Stimulated activated CD8-positive, alpha-beta memory T cell treated with anti-CD3 and anti-CD28 coated beads, Interleukin-12 subunit alpha, Interleukin-12 subunit beta, amount 100 ng/mL, for 24 hours (primary cell): ENCODE results near the gene FGD3.
"Not testable (repeated sequence)": the region's sequence is repeated elsewhere in the genome, so short reads cannot be mapped to it uniquely, and the experiment has no call there.

ENCODE experiments used
- DNase-seq: peaks from one replicate; pipeline ENCODE4 v3.0.0-alpha.2; 2020; ENCODE audit errors: extremely low read depth

FGD3 gene, protein sequence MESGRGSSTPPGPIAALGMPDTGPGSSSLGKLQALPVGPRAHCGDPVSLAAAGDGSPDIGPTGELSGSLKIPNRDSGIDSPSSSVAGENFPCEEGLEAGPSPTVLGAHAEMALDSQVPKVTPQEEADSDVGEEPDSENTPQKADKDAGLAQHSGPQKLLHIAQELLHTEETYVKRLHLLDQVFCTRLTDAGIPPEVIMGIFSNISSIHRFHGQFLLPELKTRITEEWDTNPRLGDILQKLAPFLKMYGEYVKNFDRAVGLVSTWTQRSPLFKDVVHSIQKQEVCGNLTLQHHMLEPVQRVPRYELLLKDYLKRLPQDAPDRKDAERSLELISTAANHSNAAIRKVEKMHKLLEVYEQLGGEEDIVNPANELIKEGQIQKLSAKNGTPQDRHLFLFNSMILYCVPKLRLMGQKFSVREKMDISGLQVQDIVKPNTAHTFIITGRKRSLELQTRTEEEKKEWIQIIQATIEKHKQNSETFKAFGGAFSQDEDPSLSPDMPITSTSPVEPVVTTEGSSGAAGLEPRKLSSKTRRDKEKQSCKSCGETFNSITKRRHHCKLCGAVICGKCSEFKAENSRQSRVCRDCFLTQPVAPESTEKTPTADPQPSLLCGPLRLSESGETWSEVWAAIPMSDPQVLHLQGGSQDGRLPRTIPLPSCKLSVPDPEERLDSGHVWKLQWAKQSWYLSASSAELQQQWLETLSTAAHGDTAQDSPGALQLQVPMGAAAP

DNA sequence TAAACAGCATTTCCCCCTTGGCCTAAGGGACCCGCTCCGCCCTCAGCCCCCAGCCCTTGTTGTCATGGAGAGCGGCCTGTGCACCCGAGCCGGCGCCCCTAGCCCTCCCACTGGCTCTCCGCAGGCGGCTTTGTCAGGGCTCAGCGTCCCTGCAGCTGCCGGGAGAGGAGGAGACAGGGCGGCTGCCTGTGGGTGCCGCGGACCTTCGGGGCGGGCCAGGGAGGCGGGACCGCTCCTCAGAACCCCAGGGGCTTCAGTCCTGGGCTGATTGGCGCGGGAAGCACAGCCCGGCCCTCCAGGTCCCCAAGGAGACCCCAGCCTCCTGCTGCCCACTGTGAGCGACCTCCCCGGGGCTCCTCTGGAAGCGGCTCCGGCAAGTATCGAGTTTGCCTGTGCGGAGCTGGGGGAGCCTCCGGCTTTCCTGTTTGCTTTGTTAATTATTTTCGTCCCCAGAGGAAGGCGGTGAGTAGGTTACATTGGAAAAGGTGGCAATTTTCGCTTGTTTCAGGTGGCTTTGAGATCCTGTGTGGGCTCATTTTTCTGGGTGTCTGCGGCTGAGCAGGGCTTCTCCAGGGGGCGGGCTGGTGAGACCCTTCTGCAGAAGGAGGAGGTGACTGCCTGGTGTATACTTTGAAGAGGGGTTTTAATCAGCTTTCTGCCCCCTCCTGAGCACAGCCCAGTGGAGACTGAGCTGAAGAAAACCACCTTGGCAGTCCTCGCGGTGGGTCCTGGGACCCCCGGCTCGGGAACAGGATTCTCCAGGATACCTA is at the start of gene FGD3:
FGD3 (plus strand) TSS at position 256 of the 770 bp plus-strand sequence. CDS start 28,734 bp downstream, outside the sequence.
- no peak for DNase-seq

DNA sequence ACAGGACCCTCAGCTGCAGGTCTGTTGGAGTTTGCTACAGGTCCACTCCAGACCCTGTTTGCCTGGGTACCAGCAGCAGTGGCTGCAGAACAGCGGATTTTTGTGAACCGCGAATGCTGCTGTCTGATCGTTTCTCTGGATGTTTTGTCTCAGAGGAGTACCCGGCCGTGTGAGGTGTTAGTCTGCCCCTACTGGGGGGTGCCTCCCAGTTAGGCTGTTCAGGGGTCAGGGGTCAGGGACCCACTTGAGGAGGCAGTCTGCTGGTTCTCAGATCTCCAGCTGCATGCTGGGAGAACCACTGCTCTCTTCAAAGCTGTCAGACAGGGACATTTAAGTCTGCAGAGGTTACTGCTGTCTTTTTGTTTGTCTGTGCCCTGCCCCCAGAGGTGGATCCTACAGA is 42.2 kb upstream of the FGD3 start:
- DNase-seq, result not testable (repeated sequence)

DNA sequence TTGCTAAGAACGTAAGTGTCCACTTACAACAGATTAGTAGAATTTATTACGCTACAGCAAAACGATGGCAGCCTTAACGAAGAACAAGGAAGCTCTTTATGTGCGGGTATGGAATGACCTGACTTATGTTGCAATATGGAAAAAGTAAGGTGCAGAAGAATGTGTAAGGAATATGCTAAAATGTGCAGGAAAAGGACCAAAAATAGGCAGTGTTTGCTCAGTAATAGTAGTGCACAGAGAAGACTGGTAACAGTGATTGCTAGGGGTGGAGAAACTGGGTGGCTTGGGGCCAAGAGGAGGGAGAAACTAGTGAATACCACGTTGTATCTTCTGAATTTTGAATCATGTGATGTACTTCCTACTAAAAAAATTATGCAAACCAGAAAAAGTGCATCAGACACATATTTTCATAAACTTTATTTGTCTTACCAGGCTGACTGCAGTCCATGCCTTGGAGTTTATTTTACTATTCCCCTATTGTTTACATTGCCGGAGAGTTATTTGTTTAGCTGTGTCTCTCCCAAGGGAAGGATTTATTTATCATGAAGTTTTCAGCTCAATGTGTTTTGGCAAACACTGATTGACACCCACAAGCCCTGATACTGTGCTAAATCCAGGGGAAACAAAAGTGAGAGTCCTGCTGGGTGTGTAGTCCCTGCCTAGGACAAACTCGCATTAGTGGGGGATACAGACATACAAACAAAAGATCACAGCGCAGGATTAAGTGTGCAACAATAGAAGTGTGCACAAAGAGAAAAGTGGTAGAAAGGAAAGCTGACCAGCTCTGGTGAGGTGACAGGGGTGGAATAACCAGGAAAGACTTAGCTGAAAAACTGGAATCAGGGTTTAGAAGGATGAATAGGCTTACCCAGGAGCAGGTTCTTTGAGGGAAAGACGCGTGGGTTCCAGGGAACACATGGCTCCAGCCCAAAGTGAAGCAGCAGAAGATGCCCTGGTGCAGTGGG is 35.5 kb upstream of the FGD3 start:
- DNase-seq, result no peak

- no peak for DNase-seq
These were observed 30.0 kb upstream of the FGD3 start for GRCh38 chr9:92917176-92917800.

DNA sequence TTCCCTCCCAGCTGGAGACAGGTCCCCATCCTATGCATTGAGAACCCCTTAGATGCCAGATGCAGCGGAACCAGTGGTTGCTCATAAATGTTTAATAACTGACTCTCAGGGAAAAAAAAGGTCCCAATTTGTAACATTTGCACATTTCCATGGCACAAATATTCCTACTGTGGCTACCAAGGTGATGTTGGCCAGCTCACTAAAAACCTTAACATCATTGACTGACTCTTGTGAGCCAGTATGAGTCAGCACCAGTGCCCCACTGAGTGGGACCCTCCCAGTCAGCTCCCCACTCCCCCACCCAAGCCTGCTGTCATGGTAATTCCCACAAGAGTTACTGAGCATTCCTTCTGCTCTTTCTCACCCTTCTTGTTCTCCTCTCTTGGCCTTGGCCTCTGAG is 26.9 kb upstream of the FGD3 start:
- no peak for DNase-seq

GRCh38 chr9:92931606-92932005 is 15.7 kb upstream of the FGD3 start:
- DNase-seq, result no peak

GRCh38 chr9:92934321-92934720 is 13.0 kb upstream of the FGD3 start:
- DNase-seq, result no peak

DNA sequence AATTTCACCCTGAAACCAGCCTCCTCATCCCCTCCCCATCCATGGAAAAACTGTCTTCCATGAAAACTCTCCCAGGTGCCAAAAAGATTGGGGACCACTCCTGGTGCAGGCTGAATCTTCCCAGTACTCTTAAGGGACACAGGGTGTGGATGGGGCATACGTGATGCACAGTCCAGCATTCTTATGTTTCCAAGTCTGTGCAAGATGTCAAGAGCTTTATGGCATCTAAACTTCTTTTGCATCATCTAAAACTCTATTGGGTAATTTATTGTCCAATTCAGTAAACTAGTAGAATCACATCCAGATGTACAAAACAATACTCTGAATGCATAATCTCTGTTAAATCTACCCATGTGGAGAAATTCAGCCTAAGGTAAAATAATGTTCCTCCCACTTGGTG is 9.3 kb upstream of the FGD3 start:
- no peak for DNase-seq

DNA sequence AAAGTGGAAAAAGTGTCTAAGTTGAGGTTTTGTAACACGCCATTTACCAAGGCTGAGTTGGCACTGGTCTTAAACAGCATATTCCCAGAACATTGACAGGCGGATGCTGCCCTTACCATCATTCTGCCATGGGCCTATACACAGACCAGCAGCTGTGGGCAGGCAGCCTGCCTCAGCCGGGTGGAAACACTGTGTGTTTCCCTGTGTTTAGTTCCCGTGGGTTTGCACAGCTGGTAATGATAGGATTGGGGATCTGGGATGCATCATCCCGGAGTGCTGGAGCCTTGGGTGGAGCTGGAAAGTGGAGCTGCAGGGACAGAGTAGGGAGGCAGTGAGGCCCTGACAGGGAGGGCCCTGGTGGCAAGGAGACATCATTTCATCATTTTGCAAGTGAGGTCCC is 5.5 kb upstream of the FGD3 start:
- no peak for DNase-seq

- DNase-seq, result no peak
These were observed 4.4 kb upstream of the FGD3 start for GRCh38 chr9:92942688-92943616.

DNA sequence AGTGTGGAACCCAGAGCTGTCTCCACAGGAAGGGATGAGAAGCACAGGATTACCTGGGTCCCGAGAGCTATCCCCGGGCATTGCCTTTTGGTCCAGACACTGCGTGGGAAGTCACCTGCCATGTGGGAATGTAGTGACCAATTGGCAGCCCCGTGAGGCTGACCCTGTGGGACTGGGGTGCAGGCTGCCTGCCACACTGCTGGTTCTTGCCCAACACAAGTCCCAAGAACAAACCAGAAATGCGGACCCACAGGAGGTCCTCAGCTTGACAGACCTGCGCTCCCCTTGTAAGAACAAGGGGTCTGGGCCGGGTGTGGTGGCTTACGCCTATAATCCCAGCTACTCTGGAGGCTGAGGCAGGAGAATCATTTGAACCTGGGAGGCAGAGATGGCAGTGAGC is 2.4 kb upstream of the FGD3 start:
- DNase-seq, result no peak

GRCh38 chr9:92945796-92946195 is 1.5 kb upstream of the FGD3 start:
- no peak for DNase-seq

DNA sequence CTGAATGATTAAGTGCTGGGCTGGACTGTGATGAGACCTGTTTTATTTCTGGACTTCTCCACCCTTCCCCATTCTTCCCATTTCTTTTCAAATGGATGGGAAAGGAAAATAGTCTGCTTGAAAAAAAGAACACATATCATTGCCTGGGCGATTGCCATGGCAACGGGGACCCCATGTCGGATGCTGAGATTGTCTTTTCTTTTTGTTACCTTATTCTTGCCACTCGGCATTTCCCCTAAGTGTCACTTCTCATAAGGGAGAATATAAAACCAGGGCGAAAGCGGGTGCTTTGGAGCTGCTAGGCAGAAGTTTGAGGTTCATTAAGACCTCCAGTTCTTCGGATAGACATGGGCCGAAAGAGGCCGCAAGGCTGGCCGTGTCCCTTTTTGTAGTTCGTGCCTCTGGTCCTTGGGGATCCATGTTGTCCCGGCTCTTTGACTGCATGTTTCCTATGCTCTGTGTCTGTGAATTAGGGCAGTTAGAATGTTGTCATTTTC is 763 bp downstream of the FGD3 start:
- no peak for DNase-seq

GRCh38 chr9:92948632-92949031 is 1.3 kb downstream of the FGD3 start:
- no peak for DNase-seq

GRCh38 chr9:92949266-92949982 is 2.1 kb downstream of the FGD3 start:
- DNase-seq, result no peak

DNA sequence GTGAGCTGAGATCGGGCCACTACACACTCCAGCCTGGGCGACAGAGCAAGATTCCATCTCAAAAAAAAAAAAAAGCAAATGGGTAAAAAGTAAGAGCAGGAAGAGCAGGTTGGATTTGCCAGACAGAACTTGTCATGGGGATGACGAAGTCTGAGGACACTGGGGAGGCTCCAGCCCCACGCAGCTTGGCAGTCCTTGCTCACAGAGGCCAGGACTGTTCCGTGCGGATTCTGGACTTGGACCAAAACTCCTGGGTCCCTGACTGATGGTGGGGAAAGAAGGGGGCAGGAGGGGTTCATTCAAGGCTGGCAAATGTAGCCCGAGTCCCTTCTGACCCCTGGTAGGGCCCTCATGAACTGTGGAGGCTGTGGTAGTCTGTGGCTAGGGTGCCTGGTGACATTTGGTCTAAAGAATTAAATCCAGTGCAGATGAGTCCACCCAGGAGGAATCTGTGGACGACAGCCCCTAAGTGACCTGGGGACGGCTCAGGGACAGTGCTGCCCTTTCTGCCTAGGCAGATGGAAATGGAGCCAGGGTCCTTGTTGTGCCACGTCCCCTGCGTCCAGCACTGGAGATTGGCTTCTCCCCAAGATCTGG is 3.1 kb downstream of the FGD3 start:
- no peak for DNase-seq

DNA sequence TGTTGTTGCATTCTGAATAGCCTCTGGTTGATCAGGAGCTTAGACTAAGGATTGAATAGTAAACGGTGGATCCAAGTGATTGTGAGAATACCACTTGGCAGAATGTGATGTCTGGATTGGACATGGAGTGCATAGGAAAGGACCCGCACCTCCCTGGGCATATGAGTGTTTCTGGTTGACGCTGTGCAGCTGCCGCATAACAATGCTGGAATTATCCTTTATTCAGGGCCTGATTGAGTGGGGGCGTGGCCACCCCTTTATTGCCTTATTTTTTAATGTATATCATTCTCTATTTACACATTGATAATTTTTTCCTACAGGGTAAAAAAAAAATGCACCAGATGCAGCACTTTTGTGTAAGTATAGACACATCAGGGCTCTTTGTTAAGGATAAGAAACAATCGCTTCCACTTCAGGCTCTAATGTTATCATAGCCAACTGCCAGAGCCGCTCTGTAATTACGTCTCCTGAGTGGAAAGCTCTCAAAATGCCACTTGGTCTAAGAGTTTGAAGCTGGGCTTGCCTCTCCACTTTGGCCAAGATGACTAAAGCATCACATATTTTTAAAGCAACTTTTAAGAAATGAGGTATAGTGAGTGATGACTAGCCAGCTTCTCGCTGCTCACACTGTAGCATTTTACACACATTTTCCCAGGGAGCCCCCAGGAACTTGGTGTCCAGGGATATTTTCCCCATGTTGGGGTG is 5.7 kb downstream of the FGD3 start:
- no peak for DNase-seq
